ENCODE measurements around the gene MBD6.

DNA sequence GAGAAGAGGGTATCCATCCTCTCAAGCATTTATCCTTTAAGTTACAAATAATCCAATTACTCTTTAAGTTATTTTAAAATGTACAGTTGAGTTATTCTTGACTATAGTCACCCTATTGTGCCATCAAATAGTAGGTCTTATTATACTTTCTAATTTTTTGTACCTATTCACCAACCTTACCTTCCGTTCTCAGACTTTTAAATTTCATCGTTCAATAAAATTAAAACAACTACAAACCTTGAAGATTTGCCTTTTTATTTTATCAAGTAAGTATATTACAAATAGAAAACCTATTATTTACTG, 25.3 kb downstream of the MBD6 start:
- TF ChIP-seq ELF4 (IDR thresholded peaks at IDR 0.05) (no peak), FOXK2 (IDR thresholded peaks at IDR 0.05) (no peak), ZNF384 (IDR thresholded peaks at IDR 0.05) (no peak), SUZ12 (IDR thresholded peaks at IDR 0.05) (no peak), BHLHE40 (IDR thresholded peaks at IDR 0.05; ENCODE audit: borderline replicate concordance) (no peak), FOXM1 (IDR thresholded peaks at IDR 0.05; ENCODE audit: borderline replicate concordance) (no peak), HDGF (IDR thresholded peaks at IDR 0.05; ENCODE audit: borderline replicate concordance) (no peak)

Measured in HEK293T (cell line).